ENCODE measurements around the gene NAALADL2.

GRCh38 chr3:175224051-175224450 is 364.9 kb downstream of the NAALADL2 start:
- TF ChIP-seq POLR2A (IDR thresholded peaks at IDR 0.05) (no peak), CTCF (IDR thresholded peaks at IDR 0.05) (no peak)
